Measurements from ENCODE around the gene TMEM94. TPM values are rescaled to one million over a fixed set of nuclear protein-coding genes. Genes with fewer than 3 reads are reported as not detected.

The TMEM94 gene
- total RNA-seq, 3 donors from 2014 or later = 73.5 to 114 (median 108) TPM

DNA sequence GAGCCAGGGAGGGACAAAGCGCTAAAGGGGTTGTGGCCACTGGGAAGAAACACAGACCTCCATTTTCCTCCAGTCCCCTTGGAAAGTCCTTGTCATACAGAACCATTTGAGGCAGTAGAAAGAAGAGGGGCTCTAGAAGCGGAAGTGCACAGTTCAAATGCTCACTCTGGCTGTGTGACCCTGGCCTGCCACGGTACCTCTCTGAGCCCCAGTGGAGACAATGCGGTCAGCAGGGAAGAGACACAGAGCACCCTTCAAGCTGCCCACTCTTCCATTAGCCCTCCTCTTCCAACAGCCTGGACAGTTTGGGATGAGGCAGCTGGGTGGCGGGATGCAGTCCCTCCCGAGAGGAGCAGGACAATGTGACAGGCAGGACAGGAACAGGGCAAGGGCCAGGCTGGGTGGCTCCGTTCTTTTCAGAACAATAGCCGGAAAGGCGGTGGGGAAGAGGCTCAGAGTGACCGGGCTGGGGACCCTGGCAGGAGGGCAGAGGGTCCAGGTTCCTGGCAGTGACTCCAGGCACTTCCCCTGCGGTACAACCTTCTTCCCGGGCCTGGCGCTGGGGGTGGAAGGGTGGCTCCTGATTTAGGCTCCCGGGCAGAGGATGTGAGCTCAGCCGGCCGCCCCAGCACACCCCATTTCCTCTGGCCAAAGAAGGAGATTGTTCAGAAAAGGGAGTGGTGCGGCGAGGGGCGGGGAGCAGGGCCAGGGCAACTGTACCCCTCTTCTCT lies 53.3 kb downstream of the TMEM94 start:
- intact Hi-C loops (cut with DNase I, micrococcal nuclease) = loop anchor here in 1 of 2 donors (10.0 kb wide), 1 partner anchor 85 kb away; no protein-coding TSS in a partner anchor
- Histone ChIP-seq H3K9me3 (no peaks in the 10 kb centered on the region), H3K36me3 (ENCODE audit: low read depth) (no peaks in the 10 kb centered on the region), H3K4me3 (no peak overlapping the region), H3K4me1 (ENCODE audit: low read depth) (peaks cover 25% of the 10 kb centered on the region)
- TF ChIP-seq CTCF (IDR thresholded peaks at IDR 0.05) = no peak
- DNase-seq (peak in 1 of 3 donors; percentile 45), ATAC-seq (no peak)

DNA sequence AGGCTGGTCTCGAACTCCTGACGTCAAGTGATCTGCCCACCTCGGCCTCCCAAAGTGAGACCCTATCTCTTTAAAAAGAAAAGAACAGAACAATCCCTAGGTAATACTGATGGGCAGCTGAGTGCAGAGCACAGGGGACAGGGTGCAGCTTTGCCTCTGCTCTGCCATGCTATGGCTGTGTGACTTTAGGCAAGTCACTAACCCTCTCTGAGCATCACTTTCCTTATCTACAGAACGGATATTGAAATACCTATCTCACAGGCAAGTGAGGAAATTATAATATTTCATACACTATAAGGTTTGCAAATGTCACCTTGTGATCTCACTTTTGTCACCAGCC lies 54.8 kb downstream of the TMEM94 start:
- H3K4me1 ChIP-seq (ENCODE audit: low read depth) = peaks cover 26% of the 10 kb centered on the region
- intact Hi-C loops (cut with DNase I, micrococcal nuclease) = loop anchor here in 1 of 2 donors (10.0 kb wide), 1 partner anchor 86 kb away; no protein-coding TSS in a partner anchor

DNA sequence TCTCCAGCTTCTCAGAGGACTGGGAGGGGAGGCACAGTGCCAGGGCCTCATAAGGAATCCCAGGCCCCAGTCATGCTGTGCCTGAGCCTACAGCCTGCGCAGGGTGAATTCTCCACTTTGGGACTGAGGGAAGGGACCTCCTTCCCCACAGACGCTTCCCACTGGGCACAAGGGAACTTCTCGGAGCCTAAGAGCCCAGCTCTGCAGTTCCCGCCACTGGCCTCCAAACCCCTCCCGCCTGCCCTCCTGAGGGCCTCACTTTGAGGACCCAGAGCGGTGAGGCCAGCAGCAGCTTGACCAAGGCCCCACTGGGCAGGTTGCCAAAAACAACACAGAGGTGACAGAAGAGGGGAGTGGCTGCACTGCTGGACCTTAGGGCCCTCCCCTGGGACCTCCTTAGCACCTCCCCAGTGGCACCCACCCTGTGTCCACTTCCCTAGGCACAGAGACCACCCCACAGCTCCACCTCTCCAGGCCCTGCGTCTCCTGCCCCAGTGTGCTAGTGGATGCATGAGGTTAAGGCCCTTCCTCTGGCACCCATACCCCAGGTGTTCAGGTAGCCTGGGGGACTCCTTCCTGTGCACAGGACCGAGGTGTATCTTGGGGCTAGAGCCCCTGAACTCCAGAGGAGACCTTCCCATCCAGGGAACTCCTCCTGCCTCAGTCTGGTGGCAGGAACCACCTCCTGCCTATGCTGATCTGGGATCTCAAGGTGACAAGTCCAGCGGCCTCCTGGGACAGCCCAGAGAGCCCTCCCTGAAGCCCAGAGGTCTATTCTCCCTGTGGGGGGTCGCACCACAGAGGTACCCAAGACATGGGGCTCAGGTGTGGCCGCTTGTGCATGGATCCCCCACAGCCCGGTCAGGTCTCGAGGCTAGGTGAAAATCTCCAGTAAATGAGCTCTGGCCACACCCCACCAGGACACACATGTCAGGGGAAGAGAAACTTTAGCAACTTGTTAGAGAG lies 55.5 kb downstream of the TMEM94 start:
- DNase-seq (peak in 2 of 3 donors; percentile 51 to 55), ATAC-seq (no peak)
- Histone ChIP-seq H3K4me3 (no peak overlapping the region), H3K36me3 (ENCODE audit: low read depth) (no peaks in the 10 kb centered on the region), H3K4me1 (ENCODE audit: low read depth) (peaks cover 26% of the 10 kb centered on the region), H3K9me3 (no peaks in the 10 kb centered on the region)
- TF ChIP-seq CTCF (IDR thresholded peaks at IDR 0.05) = no peak
- intact Hi-C loops (cut with DNase I, micrococcal nuclease) = loop anchor here in 1 of 2 donors (10.0 kb wide), 1 partner anchor 87 kb away; no protein-coding TSS in a partner anchor

More for the DNA sequence above, 54.8 kb downstream of the TMEM94 start:
- Histone ChIP-seq H3K4me3 (no peak overlapping the region), H3K9me3 (no peaks in the 10 kb centered on the region), H3K36me3 (ENCODE audit: low read depth) (no peaks in the 10 kb centered on the region)
- no peak for ATAC-seq
- no peak for TF ChIP-seq CTCF (IDR thresholded peaks at IDR 0.05)
- no peak for DNase-seq

DNA sequence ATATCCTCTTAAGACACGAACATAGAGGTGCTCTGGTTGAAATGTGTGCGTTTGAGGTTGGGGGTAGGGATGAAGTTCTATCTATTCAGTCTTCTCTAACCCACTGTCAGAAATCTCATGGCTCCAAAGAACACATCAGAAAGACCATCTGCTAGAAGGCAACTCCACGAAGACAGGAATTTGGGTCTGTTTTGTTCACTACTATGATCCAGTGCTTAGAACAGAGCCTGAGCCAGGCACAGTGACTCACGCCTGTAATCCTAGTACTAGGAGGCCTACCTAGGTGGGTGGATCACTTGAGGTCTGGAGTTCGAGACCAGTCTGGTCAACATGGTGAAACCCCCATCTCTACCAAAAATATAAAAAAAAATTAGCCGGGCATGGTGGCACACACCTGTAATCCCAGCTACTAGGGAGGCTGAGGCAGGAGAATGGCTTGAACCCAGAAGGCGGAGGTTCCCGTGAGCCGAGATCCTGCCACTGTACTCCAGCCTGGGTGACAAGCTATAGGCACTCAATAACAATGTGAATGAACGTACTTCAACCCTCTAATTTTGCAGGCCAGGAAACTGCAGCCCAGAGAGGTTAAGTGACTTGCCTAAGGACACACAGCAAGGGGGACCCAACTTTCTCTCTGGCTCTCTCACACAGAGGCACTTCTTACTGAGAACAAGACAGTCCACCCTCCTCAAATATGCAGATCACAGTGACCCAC lies 56.6 kb downstream of the TMEM94 start:
- ATAC-seq = no peak
- intact Hi-C loops (cut with DNase I, micrococcal nuclease) = loop anchor here in 1 of 2 donors (10.0 kb wide), 1 partner anchor 88 kb away; no protein-coding TSS in a partner anchor
- no peak for DNase-seq

More for the DNA sequence above, 56.6 kb downstream of the TMEM94 start:
- TF ChIP-seq CTCF (IDR thresholded peaks at IDR 0.05) = no peak
- Histone ChIP-seq H3K4me3 (no peak overlapping the region), H3K36me3 (ENCODE audit: low read depth) (no peaks in the 10 kb centered on the region), H3K9me3 (no peaks in the 10 kb centered on the region), H3K4me1 (ENCODE audit: low read depth) (peaks cover 35% of the 10 kb centered on the region)
